NK-92 (cell line): ENCODE results near the gene OXCT1.
"Not testable (repeated sequence)": the region's sequence is repeated elsewhere in the genome, so short reads cannot be mapped to it uniquely, and the experiment has no call there.

Source experiments
- DNase-seq: peaks from one replicate; lab custom pipeline; 2025; ENCODE audit not compliant: unreplicated experiment; lab: John Stamatoyannopoulos, UW

The OXCT1 gene

DNA sequence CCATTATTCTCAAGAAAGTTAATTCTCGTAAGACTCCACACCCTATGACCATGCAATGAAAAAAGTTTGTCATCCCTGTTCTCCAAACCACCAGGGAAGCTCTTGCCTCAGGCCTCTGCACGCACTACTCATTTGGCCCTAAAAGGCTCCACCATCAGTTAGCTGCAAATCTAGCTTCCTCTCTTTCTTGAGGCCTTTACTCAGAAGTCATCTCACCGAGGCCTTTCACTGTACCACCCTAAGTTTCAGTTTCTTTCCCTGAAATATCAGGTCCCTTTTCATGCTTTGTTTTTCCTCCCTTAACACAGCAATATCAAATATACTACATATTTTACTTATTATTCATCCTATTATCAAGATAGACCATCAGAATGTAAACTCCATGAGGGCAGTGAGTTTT, 39.1 kb downstream of the OXCT1 start:
- DNase-seq = no peak

DNA sequence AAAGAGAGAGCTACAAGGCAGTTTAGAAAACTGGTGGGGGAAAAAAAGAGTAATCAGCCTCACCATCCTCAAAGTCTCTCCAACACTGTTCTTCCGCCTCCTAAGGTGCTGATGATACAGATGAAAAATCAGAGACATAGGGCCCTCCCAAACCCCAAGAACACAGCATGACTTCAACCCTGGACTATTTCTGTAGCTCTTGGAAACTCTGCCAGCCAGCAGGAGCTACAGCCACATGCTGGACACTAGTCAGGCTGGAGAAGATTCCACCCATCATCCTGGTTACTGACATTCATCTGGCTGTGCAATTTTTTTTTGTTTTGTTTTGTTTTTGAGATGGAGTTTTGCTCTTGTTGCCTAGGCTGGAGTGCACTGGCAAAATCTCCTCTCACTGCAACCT, 42.4 kb downstream of the OXCT1 start:
- no peak for DNase-seq

DNA sequence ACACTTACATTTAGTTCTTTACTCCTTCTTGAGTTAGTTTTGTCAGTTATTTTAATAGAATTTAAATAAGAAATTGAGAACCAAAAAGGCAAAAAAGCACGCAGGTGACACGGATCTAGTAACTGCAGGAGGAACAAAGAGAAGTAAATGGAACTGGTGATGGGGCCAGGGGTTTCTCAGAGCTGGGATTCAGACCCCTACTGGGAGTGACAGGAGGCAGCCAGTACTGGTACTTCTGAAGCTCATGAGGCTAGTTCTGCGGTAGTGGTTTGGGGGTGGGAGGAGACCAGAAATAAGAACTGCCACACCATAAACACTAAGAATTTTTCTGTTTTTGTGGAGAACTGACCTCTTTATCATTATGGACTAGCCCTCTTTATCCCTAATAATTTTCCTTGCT, 48.2 kb downstream of the OXCT1 start:
- no peak for DNase-seq

DNA sequence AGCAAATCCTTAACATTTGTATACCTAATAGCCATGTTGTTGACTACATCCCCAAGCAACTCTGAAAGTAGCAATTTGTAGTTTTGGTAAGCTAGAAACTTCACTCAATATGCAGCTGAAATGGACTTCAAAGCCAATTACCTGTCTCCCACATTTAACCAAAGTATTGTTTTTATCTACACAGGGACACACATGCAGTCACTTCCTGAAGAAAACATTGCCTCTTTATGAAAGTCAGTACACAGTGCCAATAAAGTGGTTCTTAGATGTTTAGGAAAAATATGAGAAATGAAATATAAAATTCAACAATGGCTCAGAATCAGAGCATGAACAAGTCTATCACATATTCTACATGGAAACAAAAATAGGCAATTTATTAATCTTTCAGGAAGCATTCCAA, 49.2 kb downstream of the OXCT1 start:
- no peak for DNase-seq

DNA sequence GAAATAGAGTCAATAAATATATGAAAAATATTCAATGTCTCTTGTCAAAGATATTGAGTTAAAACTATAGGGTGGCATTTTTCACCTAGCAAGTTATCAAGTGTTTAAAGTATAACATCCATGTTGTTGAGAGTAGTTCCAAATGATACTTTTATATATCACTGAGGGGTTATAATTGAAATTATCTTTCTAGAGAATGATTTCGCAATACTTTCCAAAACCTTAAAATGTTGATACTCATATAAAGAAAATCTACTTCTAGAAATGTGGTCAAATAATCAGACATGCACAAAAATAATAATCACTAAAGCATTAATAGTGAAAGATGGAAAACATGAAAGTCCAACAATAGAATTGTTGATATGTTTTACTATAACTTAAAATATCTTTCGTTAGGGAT, 50.1 kb downstream of the OXCT1 start:
- DNase-seq = no peak

DNA sequence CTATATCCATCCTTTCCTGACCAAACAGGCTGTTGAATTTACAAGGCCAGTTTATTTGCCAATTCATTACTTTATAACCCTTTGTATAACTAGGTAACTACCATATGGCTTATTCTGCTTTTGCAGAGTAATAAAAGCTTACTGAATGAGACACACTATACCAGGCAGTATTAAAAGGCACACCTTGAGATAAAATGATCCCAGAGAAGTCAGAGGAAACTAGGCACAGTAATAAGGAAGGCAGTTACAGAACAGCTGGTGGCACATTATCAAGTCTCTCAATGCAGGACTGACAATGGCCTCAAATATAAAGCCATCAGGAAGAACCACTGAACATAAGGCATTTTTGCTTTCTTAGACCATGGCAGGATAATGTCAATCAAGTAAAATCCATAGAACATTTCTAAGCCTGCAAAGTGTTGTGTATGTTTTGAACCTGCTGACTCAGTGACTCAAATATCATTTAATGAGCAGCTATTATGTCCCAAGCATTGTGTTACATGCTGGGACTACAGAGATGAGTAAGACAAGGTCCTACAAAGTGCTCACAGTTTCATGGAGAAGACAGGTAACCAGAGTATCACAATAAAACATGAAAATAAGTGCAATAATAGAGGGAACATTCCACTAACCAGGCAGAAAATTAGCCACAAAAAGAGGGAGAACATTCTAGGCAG, 52.5 kb downstream of the OXCT1 start:
- DNase-seq = no peak

DNA sequence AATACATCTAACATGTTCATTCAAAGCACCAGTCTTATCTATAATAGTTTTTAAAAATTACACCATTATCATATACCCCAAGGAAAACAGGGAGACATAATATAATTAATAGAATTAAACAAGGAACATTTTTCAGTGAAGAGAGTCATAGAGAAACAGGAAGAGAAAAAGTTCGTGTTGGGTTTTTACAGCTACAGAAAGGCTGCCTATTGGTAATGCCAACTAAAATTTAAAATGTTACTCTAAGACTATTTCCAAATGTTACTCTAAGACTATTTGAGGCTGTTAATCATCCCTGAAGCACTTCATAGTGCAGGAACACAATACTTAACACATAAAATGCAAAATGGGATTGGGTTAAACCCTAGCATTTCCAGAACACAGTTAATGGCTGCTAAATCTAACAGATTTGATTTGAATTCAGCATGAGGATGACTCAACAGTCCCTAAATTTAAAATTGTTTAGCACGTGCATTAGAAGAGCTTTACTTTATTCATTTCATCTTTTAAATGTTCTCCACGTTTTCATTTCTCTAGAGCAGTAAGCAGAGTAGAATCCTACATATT, 54.5 kb downstream of the OXCT1 start:
- no peak for DNase-seq

DNA sequence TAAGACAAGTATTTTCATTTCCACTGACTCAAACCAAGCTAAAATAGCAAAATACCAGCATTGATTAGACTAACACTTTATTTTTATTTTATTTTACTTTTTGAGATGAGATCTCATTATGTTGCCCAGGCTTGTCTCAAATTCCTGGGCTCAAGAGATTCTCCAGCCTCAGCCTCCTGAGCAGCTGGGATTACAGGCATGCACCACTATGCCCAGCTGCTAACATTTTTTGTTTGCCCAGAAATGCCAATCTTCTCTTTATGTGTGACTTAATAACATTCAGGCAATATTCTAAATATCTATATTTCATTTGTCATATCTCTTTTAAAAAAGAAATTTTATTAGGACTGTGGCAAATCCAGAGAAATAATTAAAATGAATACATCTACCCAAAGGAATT, 55.0 kb downstream of the OXCT1 start:
- no peak for DNase-seq

DNA sequence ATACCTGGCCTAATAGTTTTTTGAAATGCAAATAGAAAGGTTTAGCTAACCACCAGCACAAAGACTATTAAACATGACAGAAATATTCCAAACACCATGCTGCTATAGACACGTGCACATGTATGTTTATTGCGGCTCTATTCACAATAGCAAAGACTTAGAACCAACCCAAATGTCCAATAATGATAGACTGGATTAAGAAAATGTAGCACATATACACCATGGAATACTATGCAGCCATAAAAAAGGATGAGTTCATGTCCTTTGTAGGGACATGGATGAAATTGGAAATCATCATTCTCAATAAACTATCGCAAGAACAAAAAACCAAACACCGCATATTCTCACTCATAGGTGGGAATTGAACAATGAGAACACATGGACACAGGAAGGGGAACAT, 55.9 kb downstream of the OXCT1 start:
- not testable (repeated sequence) for DNase-seq

DNA sequence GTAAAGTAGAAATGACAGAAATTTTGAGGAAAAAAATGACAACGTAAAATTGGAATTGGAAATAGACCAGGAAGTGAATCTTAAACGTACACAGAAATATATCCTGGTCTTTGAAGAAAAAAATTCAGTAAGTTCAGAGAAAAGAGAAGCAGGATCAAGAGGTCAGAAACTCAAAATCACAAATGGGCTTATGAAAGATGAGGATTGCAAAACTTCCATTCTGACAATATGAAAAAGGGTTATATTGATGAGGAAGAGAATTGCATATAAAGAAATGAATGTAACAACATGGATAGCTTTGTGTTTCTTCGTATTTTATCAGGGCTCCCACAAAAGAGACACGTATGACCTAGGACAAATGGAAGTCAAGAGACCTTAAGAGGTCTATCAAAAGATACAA, 58.1 kb downstream of the OXCT1 start:
- DNase-seq = no peak

DNA sequence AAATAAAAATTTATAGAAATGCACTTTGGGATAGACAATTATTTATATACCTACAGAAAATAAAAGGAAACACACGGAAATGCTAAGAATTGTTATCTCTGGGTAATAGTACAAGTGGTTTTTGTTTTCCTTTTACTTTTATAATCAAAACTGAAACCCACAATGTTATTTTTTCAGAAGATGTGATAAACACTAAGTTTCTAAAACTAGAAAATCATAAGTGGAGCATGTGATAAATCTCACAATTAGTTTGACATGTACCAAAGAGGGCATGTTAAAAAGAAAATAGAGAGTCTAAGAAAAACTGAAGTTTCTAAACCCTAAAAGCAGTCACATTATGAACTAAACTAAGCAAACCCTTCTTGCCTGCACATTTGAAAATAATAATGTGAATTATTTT, 61.1 kb downstream of the OXCT1 start:
- no peak for DNase-seq

DNA sequence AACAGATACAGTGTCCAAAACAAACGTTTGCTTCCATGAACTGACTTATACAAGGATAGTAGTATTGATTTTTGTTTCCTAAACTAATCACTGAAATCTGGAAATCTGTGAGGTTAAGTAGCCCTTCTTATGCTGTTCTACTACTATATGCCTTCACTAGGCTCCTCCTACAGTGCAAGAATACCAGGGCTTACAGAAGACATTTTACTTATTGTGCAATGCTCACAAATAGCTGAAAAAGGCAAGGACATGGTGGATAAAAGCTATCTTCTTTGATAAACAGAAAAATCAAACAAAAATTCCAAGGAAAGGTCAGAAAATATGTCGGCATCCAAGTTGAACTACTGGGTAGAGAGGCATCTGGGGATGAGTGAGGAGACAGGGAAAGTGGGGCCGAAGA, 61.9 kb downstream of the OXCT1 start:
- no peak for DNase-seq

DNA sequence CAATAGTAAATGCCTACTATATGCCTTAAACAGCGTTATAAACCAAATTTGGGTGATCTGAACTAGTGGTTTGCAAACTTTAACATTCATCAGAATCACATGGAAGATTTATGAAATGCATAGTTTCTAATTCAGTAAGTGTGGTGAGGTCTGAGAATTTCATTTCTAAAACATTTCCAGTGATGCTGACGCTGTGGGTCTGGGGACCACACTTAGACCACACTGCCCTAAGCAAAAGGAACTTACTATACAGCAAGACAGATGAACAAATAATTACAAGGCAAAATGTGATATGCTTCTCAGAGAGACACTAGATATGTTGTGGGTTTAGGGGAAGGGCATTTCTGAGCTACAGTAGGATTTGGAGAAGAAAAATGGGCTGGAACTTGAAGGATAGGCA, 72.6 kb downstream of the OXCT1 start:
- no peak for DNase-seq

DNA sequence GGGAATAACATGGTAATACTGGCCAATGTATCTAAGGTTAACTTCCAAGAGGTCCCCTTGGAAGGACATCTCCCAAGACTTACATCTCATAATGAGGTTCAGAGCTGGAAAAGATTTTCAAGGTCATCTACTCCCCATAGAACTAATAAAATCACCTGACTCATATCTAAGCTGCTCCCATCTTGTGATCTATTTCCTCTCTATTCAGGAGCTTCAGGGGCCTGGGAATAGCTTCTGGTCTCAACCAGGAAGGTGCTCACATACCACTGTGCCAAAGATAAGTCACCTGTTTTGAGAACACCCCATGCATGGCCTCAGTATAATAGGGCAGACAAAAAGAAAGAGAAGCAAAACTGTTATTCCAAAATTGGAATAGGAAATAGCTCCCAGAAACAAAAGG, 74.2 kb downstream of the OXCT1 start:
- no peak for DNase-seq

DNA sequence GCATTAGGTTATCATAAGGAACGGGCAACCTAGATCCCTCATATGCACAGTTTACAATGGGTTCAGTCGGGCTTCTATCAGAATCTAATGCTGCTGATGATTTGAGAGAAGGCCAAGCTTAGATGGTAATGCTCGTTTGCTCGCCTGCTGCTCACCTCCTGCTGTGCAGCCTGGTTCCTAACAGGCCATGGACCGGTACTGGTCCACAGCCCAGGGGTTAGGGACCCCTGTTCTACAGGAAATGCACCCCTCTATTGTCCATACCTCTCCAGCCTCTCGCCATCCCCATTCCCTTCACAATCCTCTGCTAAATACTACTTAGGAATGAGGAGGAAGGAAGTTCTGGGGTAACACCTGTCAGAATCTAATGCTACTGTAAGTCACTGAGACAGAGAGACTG, 75.1 kb downstream of the OXCT1 start:
- no peak for DNase-seq

DNA sequence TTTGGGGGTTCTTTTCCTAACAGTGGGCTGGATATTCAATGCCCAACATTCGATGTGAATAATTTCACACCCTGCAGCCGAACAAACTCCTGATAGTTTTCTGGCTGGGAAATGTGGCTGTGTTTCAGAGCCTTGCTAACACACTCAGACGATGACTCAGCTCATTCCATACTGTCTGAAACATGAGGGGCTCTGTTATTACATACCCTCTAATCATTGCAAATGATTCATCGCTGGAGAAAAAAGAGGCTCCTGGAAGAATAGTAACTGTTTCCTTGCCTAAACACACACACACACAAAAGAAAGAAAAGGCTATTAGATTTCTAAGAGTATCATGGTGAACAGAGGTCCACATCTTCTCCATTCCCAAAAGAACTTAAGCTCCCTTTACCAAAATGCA, 75.8 kb downstream of the OXCT1 start:
- no peak for DNase-seq

DNA sequence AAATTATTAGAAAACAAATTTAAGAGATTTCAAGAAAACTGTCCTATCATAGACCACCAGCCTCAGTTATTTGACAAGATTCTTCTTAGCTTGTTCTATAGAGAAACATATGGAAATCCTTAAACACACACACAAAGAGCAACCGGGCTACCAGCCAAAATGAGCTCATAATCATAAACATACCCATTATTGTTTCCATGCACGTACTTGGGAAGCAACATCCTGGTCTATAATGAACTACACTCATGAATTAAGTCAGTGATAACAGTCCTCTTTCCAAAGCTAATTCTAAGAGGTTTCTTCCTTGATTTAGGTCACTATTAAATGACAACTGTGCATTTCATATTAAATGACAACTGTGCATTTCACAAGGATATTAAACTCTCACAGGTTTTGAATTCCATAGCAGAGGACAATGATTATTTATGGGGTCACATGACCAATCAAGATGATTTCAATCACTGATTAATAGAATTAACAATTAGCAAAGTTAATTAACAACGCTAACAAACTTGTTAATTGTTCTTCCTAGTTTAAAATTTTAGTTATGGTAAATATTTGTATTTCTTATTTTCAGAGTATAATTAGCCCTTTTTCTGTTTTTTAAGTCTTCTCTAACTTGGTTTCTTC, 77.0 kb downstream of the OXCT1 start:
- no peak for DNase-seq

DNA sequence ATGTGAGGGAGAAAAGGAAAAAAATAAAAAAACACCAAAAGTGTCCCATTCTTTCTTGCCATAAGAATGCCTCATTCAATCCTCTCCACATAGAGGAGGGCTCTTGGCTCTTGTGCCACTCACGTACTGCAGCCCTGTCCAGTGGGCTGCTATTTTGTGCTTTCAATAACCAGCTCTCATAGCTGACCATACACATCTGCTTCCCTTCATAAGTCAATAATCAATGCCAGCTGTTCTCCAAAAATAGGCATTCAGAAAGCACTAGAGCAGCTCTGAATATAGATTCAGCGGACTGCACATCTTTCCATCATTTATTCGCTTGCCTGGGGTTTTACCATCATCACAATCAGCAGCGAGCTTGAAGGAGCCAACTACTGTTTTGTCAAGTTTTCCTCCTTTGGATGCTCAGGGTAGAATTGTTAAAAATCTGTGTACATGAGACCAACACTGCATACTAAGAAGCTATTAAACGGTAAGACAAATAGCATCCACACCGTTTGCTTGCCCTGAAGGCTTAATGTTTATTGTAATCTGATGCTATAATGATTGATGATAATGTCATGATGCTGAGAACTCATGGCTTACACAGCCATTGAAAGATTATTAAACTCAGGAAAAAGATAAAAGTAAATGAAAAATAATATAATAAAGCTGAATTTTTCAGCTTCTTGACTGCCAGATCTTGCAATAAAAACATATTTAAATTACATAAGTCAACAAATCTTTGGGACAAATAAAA, 80.0 kb downstream of the OXCT1 start:
- no peak for DNase-seq

DNA sequence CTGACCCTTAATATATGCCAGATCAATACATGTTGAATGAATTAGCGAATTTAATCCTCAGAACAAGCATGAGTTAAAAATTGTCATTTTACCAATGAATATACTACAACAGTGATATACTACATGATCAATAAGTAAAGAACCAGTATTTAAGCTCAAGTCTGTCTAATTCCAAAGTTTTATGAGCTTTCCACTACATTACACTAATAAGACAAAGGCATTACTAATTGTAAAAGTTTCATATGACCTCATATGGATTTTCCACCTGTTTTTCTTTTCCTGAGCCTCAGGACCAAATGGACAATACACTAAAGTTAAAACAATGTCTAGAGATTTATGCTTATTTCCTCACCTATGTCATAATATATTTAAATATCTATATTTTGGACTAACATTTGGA, 80.8 kb downstream of the OXCT1 start:
- DNase-seq = no peak

DNA sequence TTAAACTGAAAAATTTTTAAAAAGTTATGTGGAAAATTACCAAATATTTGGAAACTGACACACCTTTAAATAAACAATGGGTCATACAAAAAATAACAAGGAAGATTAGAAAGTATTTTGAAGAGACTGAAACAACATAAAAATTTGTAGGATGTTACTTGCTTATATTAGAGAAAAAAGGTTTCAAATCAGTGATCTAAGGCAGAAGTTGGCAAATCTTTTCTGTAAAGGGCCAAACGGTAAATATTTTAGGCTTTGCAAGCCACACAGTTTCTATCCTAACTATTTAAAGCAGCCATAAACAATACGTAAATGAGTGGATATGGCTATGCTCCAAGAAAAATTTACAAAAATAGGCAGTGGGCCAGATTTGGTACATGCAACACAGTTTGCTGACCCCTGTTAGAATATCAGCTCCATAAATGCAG, 81.3 kb downstream of the OXCT1 start:
- no peak for DNase-seq

DNA sequence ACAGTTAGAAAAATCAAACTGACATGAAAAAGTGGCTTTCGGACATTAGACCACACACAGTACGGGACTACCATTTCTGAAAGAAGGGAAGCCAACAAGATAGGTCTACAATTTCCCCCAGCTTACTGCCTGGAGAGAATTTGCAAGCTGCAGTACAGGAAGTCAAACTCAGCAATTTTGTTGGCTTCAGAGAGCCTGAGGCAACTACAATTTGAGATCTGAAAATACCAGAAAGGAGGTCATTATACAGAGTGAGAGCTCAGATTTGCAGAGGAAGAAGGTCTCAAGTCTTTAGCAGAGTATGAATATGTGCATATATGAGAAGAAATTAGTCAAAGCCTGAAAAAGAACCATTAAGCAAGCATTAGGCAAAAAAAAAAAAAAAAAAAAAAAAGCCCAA, 83.0 kb downstream of the OXCT1 start:
- no peak for DNase-seq

DNA sequence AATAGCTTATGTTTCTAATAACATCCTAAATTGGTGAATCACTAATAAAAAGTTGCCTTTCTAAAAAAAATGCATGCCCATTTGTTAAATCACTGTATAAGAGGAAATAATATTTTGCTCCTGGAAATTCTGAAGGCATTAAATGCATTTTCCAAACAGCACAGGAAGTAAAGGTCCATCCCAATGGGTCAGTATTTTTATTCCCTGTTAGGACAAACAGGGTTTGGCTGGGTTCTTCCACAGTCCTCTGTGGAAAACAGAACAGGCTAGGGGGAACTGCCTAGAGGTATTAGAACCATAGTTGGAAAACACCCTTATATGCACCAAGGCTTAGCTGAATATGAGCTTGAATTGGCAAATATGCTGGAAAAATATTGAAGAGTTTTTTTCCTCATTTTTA, 85.2 kb downstream of the OXCT1 start:
- DNase-seq = no peak
